Hepatocyte (in vitro differentiated cells): Measurements from ENCODE around the gene ACTR5. TPM values are rescaled to one million over a fixed set of nuclear protein-coding genes. Genes with fewer than 3 reads are reported as not detected.
"Not testable (repeated sequence)": the region's sequence is repeated elsewhere in the genome, so short reads cannot be mapped to it uniquely, and the experiment has no call there.

Source experiments
- DNase-seq: peaks from one replicate; pipeline ENCODE4 v3.0.0-alpha.2; 2016; ENCODE audit warnings: low spot score
- H2AFZ ChIP-seq: fragments of 200-600 bp; sonication (generic); 2 replicates; pipeline ENCODE4 v1.6.0; 2016; ENCODE audit warnings: antibody characterized with exemption, mild to moderate bottlenecking
- H3K27ac ChIP-seq: fragments of 200-600 bp; sonication (generic); 2 replicates; pipeline ENCODE4 v1.5.1; 2016; ENCODE audit warnings: mild to moderate bottlenecking
- H3K27me3 ChIP-seq: fragments of 200-600 bp; sonication (generic); 2 replicates; pipeline ENCODE4 v1.6.1; 2016
- H3K36me3 ChIP-seq: fragments of 200-600 bp; sonication (generic); replicated peaks from 2 replicates; pipeline ENCODE4 v1.5.1; 2016; ENCODE audit warnings: low read depth; ENCODE audit not compliant: insufficient read depth
- H3K4me1 ChIP-seq: fragments of 200-600 bp; sonication (generic); 2 replicates; pipeline ENCODE4 v1.5.1; 2016; ENCODE audit warnings: mild to moderate bottlenecking, moderate library complexity; ENCODE audit not compliant: insufficient read depth
- H3K4me2 ChIP-seq: fragments of 200-600 bp; sonication (generic); 2 replicates; pipeline ENCODE4 v1.6.0; 2016
- H3K4me3 ChIP-seq: fragments of 200-600 bp; sonication (generic); 2 replicates; pipeline ENCODE4 v1.5.1; 2016; ENCODE audit warnings: mild to moderate bottlenecking
- H3K79me2 ChIP-seq: fragments of 200-600 bp; sonication (generic); 2 replicates; pipeline ENCODE4 v1.6.0; 2017; ENCODE audit warnings: mild to moderate bottlenecking
- H3K9me2 ChIP-seq: fragments of 200-600 bp; sonication (generic); replicated peaks from 2 replicates; pipeline ENCODE4 v1.6.0; 2017; ENCODE audit warnings: mild to moderate bottlenecking; ENCODE audit not compliant: insufficient read depth
- H3K9me3 ChIP-seq: fragments of 200-600 bp; sonication (generic); 2 replicates; pipeline ENCODE4 v1.5.1; 2016; ENCODE audit warnings: low read depth, mild to moderate bottlenecking
- H4K20me1 ChIP-seq: fragments of 200-600 bp; sonication (generic); 2 replicates; pipeline ENCODE4 v1.6.0; 2016; ENCODE audit warnings: mild to moderate bottlenecking; ENCODE audit not compliant: insufficient read depth, poor library complexity, severe bottlenecking
- CTCF ChIP-seq: fragments of 200-600 bp; sonication (generic); IDR thresholded peaks from 2 replicates; pipeline ENCODE4 v1.5.1; 2016; ENCODE audit warnings: antibody characterized with exemption, mild to moderate bottlenecking; ENCODE audit not compliant: poor library complexity
- EZH2 ChIP-seq: fragments of 200-600 bp; sonication (generic); IDR thresholded peaks from 2 replicates; pipeline ENCODE4 v1.6.1; 2016; ENCODE audit warnings: antibody characterized with exemption, mild to moderate bottlenecking, borderline replicate concordance
- EZH2phosphoT487 ChIP-seq: fragments of 200-600 bp; sonication (generic); IDR thresholded peaks from one replicate; pipeline ENCODE4 v1.6.1; 2018; ENCODE audit warnings: antibody characterized with exemption, mild to moderate bottlenecking, low read depth, moderate library complexity; ENCODE audit not compliant: unreplicated experiment, severe bottlenecking
- WGBS: methylation state at CpG from one replicate; pipeline ENCODE4 v1.1.6; 2016; ENCODE audit warnings: low lambda C conversion rate; ENCODE audit errors: missing lambda C conversion rate; 5-methylcytosine and 5-hydroxymethylcytosine counted together
- polyA plus RNA-seq: library from polyadenylated mRNA; unstranded; fragments of >200 nt; fragmentation: Nextera tagmentation; extraction: Ambion mirVana; gene quantifications from 2 replicates; pipeline ENCODE4 v1.2.1, GENCODE V29; 2016
- total RNA-seq: library from RNA; depleted of rRNA; stranded (reverse); fragments of >200 nt; gene quantifications from 2 replicates; pipeline ENCODE4 v1.2.3, GENCODE V29; 2014

Gene ACTR5
- total and polyA plus RNA-seq, 2 experiments from 2014 or later = 8.5 to 10.1 TPM

DNA sequence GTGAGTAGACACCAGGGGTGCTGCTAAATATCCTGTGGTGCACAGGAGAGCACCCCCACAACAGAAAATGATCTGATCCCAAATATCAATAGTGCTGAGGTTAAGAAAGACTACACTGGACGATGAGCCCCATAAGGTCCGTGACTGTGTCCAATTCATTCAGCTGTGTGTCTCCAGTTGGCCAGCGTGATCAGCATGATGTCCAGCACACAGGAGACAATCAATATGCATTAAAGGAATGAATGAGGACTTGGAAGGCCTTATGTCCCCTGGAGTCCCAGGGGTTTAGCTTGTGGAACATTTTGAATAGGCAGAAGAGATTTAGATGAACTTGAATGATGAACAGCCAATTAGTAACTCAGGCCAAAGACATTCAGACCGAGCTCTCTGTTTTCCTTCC is 63.5 kb downstream of the ACTR5 start:
- no peaks in the 10 kb centered on the region for H4K20me1 ChIP-seq
- no peaks in the 10 kb centered on the region for H3K9me3 ChIP-seq
- H3K4me1 ChIP-seq = peaks cover under 1% of the 10 kb centered on the region
- H3K27ac ChIP-seq = no peak overlapping the region
- no peaks in the 10 kb centered on the region for H3K79me2 ChIP-seq
- peaks cover 61% of the 10 kb centered on the region for H3K27me3 ChIP-seq
- TF ChIP-seq EZH2phosphoT487 (no peak), EZH2 (no peak), CTCF (no peak)
- H3K9me2 ChIP-seq = no peaks in the 10 kb centered on the region
- H2AFZ ChIP-seq = no peak overlapping the region
- WGBS = 79% methylated on average over 4 of the region's 4 CpGs
- no peak overlapping the region for H3K4me3 ChIP-seq
- H3K36me3 ChIP-seq = no peaks in the 10 kb centered on the region
- no peak overlapping the region for H3K4me2 ChIP-seq
- no peak for DNase-seq

DNA sequence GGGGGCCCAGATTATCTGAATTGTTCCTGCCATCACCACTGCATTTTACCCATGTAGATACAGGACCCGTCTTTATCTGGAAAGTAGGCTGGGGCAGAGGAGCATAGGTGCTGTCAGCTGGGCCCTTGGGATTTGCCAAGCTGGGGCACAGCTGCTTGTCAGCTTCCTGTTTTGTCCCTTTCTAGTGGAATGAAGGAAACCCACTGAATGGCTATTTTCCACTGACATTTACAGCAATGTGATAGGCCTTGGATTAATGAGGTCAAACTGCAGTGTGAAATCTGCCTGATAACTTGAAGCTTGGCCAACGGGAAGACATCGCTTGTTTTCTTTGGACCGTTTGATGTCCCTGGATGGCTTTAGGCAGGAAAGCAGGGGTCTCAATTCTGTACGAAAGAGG is 63.9 kb downstream of the ACTR5 start:
- no peaks in the 10 kb centered on the region for H4K20me1 ChIP-seq

GRCh38 chr20:38812709-38813573 is 64.7 kb downstream of the ACTR5 start:
- Histone ChIP-seq H3K27ac (no peak overlapping the region), H3K79me2 (no peaks in the 10 kb centered on the region), H3K9me3 (no peaks in the 10 kb centered on the region), H3K27me3 (peaks cover 50% of the 10 kb centered on the region), H3K9me2 (no peaks in the 10 kb centered on the region), H3K36me3 (no peaks in the 10 kb centered on the region), H3K4me2 (no peak overlapping the region), H3K4me1 (no peaks in the 10 kb centered on the region), H4K20me1 (no peaks in the 10 kb centered on the region), H2AFZ (no peak overlapping the region), H3K4me3 (no peak overlapping the region)
- no peak for DNase-seq
- TF ChIP-seq EZH2phosphoT487 (no peak), EZH2 (no peak), CTCF (no peak)
- 90% methylated on average over 4 of the region's 4 CpGs for WGBS

More for the DNA sequence above, 63.9 kb downstream of the ACTR5 start:
- H3K9me2 ChIP-seq = no peaks in the 10 kb centered on the region
- no peaks in the 10 kb centered on the region for H3K36me3 ChIP-seq
- no peak overlapping the region for H2AFZ ChIP-seq
- 74% methylated on average over 5 of the region's 5 CpGs for WGBS
- H3K79me2 ChIP-seq = no peaks in the 10 kb centered on the region
- TF ChIP-seq CTCF (no peak), EZH2 (no peak)
- H3K4me1 ChIP-seq = no peaks in the 10 kb centered on the region
- H3K4me2 ChIP-seq = no peak overlapping the region
- peaks cover 57% of the 10 kb centered on the region for H3K27me3 ChIP-seq
- H3K4me3 ChIP-seq = no peak overlapping the region
- no peak overlapping the region for H3K27ac ChIP-seq
- H3K9me3 ChIP-seq = no peaks in the 10 kb centered on the region
- DNase-seq = no peak

- not testable (repeated sequence) for H3K4me2 ChIP-seq, H3K36me3 ChIP-seq, H3K9me2 ChIP-seq, H2AFZ ChIP-seq, H3K79me2 ChIP-seq, H3K4me3 ChIP-seq, H3K27ac ChIP-seq, H3K4me1 ChIP-seq, H3K9me3 ChIP-seq, H4K20me1 ChIP-seq, DNase-seq
- WGBS = 92% methylated on average over 6 of the region's 6 CpGs
- H3K27me3 ChIP-seq = peaks cover 43% of the 10 kb centered on the region
Observed at GRCh38 chr20:38813574-38813962, 65.3 kb downstream of the ACTR5 start.
